Lower leg skin (tissue), 4 donors: ENCODE results near the gene RACGAP1. TPM values are rescaled to one million over a fixed set of nuclear protein-coding genes. Genes with fewer than 3 reads are reported as not detected.

Experiments
- DNase-seq, 2 donors: peaks; one replicate each; pipeline ENCODE4 v3.0.0-alpha.2; 2019; ENCODE audit warnings: low spot score in 2 of 2
- H3K4me3 ChIP-seq: fragments of 200-600 bp; sonication (generic); 2 replicates; pipeline ENCODE4 v1.5.1; 2017; ENCODE audit warnings: mild to moderate bottlenecking, low read depth; ENCODE audit not compliant: poor library complexity, severe bottlenecking
- POLR2A ChIP-seq, 2 donors: fragments of 450-650 bp; IDR thresholded peaks; one replicate each; pipeline ENCODE4 v1.6.1; 2016 to 2017; ENCODE audit warnings: antibody characterized with exemption in 2 of 2, mild to moderate bottlenecking in 1 of 2, moderate library complexity in 1 of 2
- WGBS, 2 donors: methylation state at CpG; one replicate each; pipeline ENCODE4 v1.1.5; 2018; 5-methylcytosine and 5-hydroxymethylcytosine counted together
- intact Hi-C: fragments of 100-400 bp; cut with DNase I; formaldehyde crosslinking; loops from one replicate; pipeline ENCODE4 v1.15.0; 2023; ENCODE audit warnings: low total_unique reads
- total RNA-seq, 4 donors: library from RNA; depleted of rRNA; stranded (reverse); fragments of >200 nt; gene quantifications; one replicate each; pipeline ENCODE4 v1.1.0, GENCODE V29; 2016
- TF ChIP-seq, protein P1 (sequence below), 3 donors: fragments of 450-650 bp; IDR thresholded peaks; one replicate each; pipeline ENCODE4 v1.5.1; 2016; ENCODE audit warnings: antibody characterized with exemption in 3 of 3, mild to moderate bottlenecking in 3 of 3, moderate library complexity in 2 of 3

RACGAP1 gene
- total RNA-seq, 4 donors from 2014 or later = 11.6 to 16.8 (median 15.9) TPM

DNA sequence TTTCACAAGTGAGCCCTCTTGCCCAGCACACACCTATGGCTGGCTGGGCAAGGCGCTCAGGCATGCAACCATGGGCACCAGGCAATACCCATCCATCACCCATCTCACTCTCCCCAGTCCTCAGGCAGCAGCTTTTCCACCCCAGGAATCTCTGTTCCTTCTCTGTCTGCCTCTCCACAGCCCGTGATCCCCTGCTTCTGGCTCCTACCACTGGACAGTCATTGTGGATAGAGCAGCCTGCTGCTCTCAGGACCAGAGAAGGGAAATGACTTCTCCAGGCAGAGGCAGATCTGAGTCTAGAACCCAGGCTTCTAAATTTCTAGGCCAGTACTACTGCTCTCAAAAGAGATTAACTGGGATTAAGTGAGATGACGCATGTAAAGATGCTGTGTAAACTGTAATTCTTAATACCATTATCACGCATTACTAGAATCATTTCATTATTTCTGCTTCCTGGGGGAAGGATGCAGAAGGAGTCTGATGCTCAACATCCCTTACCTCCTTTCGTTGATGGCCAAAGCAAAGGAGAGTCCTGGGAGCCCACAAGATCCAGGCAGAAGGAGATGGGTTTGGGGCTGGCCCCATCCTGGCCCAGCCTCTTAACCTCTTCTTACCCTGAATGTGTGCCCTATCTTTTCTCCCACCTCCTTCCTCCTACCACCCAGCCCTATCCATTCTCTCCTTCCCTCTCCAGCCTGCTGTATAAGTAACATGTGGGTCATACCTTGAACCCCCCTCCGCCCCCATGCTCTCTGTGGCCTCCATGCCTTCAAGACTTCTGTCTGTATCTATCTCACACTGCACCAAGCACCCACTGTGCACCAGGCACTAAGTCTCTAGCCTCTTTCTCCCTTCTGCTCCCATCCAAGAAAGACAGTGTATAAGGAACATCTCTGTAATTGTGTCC, 68.4 kb downstream of the RACGAP1 start:
- TF ChIP-seq, protein P1, sequence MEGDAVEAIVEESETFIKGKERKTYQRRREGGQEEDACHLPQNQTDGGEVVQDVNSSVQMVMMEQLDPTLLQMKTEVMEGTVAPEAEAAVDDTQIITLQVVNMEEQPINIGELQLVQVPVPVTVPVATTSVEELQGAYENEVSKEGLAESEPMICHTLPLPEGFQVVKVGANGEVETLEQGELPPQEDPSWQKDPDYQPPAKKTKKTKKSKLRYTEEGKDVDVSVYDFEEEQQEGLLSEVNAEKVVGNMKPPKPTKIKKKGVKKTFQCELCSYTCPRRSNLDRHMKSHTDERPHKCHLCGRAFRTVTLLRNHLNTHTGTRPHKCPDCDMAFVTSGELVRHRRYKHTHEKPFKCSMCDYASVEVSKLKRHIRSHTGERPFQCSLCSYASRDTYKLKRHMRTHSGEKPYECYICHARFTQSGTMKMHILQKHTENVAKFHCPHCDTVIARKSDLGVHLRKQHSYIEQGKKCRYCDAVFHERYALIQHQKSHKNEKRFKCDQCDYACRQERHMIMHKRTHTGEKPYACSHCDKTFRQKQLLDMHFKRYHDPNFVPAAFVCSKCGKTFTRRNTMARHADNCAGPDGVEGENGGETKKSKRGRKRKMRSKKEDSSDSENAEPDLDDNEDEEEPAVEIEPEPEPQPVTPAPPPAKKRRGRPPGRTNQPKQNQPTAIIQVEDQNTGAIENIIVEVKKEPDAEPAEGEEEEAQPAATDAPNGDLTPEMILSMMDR (IDR thresholded peaks at IDR 0.05) = no peak
- TF ChIP-seq POLR2A (IDR thresholded peaks at IDR 0.05) = no peak
- intact Hi-C loops = no loop called here
- DNase-seq = no peak
- WGBS, 2 donors = 93 to 96% methylated on average over 6 of the region's 6 CpGs
- no peak overlapping the region for H3K4me3 ChIP-seq

DNA sequence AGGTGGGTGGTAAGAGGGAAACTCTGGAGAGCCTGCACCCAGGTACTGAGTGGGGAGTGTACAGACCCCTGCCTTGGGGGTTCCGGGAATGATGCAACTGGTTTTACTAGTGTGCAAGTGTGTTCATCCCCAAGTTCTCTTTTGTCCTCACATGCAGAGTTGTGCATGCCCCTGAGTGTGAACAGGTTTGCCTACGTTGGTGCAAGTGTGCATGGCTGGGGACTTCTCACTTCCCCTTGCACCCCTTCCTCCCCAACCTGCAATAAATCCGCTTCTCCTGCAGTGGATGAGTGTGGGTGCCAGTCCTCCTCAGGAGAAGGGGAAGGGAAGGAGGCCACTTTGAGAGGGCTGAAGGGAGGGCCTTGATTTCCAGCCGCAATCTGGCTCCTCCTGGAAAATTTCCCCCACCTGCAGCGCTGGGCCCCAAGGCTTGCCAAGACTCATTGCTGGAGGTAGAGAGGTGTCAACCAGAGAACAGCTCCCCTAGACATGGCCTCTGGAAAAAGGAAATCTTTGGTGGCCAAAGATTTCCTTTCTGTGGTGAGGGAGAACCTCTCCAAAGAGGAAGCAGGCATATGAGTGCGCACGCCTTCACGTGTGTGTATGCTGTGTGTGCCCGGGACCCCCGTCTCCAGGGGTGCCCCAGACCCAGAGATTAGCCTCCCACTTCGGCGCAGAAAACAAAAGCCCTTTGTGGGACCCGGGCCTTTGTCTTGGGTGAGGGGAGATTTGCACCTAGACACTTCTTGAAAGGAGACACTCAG, 69.2 kb downstream of the RACGAP1 start:
- TF ChIP-seq, protein P1 (IDR thresholded peaks at IDR 0.05) = no peak
- no peak for TF ChIP-seq POLR2A (IDR thresholded peaks at IDR 0.05)
- no peak for DNase-seq
- intact Hi-C loops = no loop called here
- no peak overlapping the region for H3K4me3 ChIP-seq
- WGBS, 2 donors = 59 to 76% methylated on average over 13 of the region's 13 CpGs

DNA sequence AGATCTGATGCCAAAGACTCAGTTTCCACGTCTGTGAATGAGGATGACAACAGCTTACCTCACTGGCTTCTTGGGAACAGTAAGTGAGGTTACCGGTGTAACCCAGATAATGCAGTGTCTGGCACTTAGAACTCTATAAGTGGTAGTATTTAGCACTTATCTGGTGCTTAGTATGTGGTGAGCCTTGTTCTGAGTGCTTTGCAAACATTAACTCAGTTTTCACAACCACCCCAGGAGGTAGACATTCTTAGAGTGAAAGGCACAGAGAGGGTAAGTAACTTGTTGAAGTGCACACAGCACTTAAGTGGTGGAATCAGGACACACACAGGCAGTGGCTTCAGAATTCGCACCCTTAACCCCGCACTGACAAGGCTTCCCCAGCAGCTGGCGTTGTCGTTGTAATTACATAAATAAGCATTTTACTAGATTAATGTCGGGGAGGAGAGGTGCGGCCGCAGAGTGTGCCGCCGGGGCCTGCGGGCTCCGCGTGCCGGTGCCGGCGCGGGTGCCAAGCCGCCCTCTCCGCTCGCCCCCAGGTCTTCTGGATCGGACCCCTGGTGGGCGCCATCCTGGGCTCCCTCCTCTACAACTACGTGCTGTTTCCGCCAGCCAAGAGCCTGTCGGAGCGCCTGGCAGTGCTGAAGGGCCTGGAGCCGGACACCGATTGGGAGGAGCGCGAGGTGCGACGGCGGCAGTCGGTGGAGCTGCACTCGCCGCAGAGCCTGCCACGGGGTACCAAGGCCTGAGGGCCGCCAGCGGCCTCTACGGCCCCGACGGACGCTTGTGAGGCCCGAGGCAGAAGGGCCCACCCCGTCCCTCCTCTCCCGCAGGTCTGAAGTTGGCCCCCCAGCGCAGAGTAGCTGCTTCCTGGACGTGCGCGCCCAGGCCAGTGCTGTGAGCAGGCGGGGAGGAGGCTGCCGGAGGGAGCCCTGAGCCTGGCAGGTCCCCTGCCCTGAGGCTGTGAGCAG, 70.1 kb downstream of the RACGAP1 start:
- H3K4me3 ChIP-seq = no peak overlapping the region
- no peak for TF ChIP-seq POLR2A (IDR thresholded peaks at IDR 0.05)
- TF ChIP-seq, protein P1 (IDR thresholded peaks at IDR 0.05) = no peak
- 27 to 31% methylated on average over 28 to 46 of the region's 53 CpGs for WGBS, 2 donors
- intact Hi-C loops = no loop called here
- DNase-seq = no peak

DNA sequence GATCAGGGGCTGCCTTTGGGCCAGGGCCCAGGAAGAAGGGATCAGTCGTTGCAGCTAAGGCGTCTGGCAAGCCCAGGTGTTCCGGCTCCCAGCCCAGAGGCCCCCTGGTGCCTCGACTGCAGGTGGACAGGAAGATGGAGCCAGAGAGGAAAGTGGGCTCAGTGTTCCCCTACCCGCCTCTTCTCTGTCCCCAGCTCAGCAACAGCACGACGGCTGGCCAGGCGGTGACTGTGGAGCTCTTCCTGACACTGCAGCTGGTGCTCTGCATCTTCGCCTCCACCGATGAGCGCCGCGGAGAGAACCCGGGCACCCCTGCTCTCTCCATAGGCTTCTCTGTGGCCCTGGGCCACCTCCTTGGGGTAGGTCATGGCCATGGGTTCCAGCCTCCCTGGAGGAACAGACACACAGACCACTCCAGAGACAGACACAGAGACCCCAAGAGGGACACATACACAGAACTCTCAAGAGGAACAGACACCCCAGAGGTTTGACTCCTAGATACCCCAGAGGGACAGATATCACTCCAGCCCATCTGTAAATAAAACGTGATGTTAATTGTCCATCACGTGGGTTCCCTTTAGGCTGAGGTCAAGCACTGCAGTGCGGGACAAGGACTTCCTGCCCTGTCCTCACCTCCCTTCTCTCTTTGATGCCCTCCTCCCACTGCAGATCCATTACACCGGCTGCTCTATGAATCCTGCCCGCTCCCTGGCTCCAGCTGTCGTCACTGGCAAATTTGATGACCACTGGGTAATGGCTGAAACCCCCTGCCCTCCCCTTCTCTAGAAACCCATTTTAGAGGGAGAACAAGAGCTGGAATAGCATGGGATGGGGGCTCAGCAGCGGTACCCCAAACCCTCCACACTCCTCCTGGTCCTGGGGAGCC, 71.1 kb downstream of the RACGAP1 start:
- no peak overlapping the region for H3K4me3 ChIP-seq
- TF ChIP-seq, protein P1 (IDR thresholded peaks at IDR 0.05) = no peak
- no peak for TF ChIP-seq POLR2A (IDR thresholded peaks at IDR 0.05)
- WGBS, 2 donors = 76 to 87% methylated on average over 20 to 21 of the region's 21 CpGs
- intact Hi-C loops = no loop called here
- no peak for DNase-seq
